Hematopoietic multipotent progenitor cell treated with erythropoietin and hydrocortisone succinate and interleukin-3 and kit ligand, for 15 days (in vitro differentiated cells): ENCODE measurements around the gene OR52A1.
"Not testable (repeated sequence)": the region's sequence is repeated elsewhere in the genome, so short reads cannot be mapped to it uniquely, and the experiment has no call there.

ENCODE experiments used
- DNase-seq: peaks from one replicate; pipeline ENCODE4 v3.0.0-alpha.2; 2015; ENCODE audit warnings: low spot score

Gene OR52A1

GRCh38 chr11:5154657-5155056 is at the start of gene OR52A1:
Gene OR52A1, minus strand, starts transcription at chr11:5154757. Its CDS starts 2,388 bp downstream, at chr11:5152369.
- DNase-seq = no peak

- no peak for DNase-seq
Observed at GRCh38 chr11:5203366-5203765, 48.8 kb upstream of the OR52A1 start.

- no peak for DNase-seq
Observed at GRCh38 chr11:5200582-5200981, 46.0 kb upstream of the OR52A1 start, which contains the start of gene OR51V1. Gene OR51V1, minus strand, starts transcription at chr11:5200682. Its CDS starts 0 bp downstream, at chr11:5200682.

GRCh38 chr11:5198285-5198684 is 43.7 kb upstream of the OR52A1 start:
- DNase-seq = no peak

- DNase-seq = no peak
Observed at GRCh38 chr11:5197536-5197935, 43.0 kb upstream of the OR52A1 start.

GRCh38 chr11:5196731-5197130 is 42.2 kb upstream of the OR52A1 start:
- no peak for DNase-seq

GRCh38 chr11:5196067-5196466 is 41.5 kb upstream of the OR52A1 start:
- no peak for DNase-seq

- no peak for DNase-seq
Observed at GRCh38 chr11:5192738-5193137, 38.2 kb upstream of the OR52A1 start.

GRCh38 chr11:5188201-5188600 is 33.6 kb upstream of the OR52A1 start:
- DNase-seq = no peak

- DNase-seq = no peak
Observed at GRCh38 chr11:5178046-5178837, 23.7 kb upstream of the OR52A1 start.

- no peak for DNase-seq
Observed at GRCh38 chr11:5174934-5175333, 20.4 kb upstream of the OR52A1 start.

GRCh38 chr11:5171856-5172255 is 17.3 kb upstream of the OR52A1 start:
- DNase-seq = no peak

GRCh38 chr11:5165898-5166297 is 11.3 kb upstream of the OR52A1 start:
- not testable (repeated sequence) for DNase-seq

- DNase-seq = not testable (repeated sequence)
Observed at GRCh38 chr11:5164807-5165206, 10.2 kb upstream of the OR52A1 start.

- DNase-seq = not testable (repeated sequence)
Observed at GRCh38 chr11:5161045-5161444, 6.5 kb upstream of the OR52A1 start.

GRCh38 chr11:5160217-5160616 is 5.7 kb upstream of the OR52A1 start:
- peak; percentile 7 for DNase-seq

- no peak for DNase-seq
Observed at GRCh38 chr11:5159806-5160205, 5.2 kb upstream of the OR52A1 start.

GRCh38 chr11:5153574-5154431 is 754 bp downstream of the OR52A1 start:
- DNase-seq = peak; percentile 7

- peak; percentile 34 for DNase-seq
Observed at GRCh38 chr11:5151713-5152153, 2.8 kb downstream of the OR52A1 start.

- DNase-seq = not testable (repeated sequence)
Observed at GRCh38 chr11:5144206-5144605, 10.4 kb downstream of the OR52A1 start.

- no peak for DNase-seq
Observed at GRCh38 chr11:5137996-5138395, 16.6 kb downstream of the OR52A1 start, which contains the start of gene OR52A5. Gene OR52A5, minus strand, starts transcription at chr11:5138356. Its CDS starts 5,714 bp downstream, at chr11:5132642.

- no peak for DNase-seq
Observed at GRCh38 chr11:5137014-5137413, 17.5 kb downstream of the OR52A1 start.

- no peak for DNase-seq
Observed at GRCh38 chr11:5136261-5136660, 18.3 kb downstream of the OR52A1 start.
